GM12878 (cell line): Measurements from ENCODE around the gene SLC39A11. TPM values are rescaled to one million over a fixed set of nuclear protein-coding genes. Genes with fewer than 3 reads are reported as not detected.

Experiments
- ATAC-seq: fragments of 200-7000 bp; cut with Tn5 transposase; 3 replicates; pipeline ENCODE4 v1.9.1; 2020; ENCODE audit warnings: mild to moderate bottlenecking, moderate library complexity
- BruUV-seq: library from RNA; stranded (reverse); fragments of 400-500 nt; replicated peaks from 2 replicates; lab custom pipeline; 2021; lab: Mats Ljungman, UMichigan
- CTCF ChIA-PET: fragments of 300-600 bp; sonication (Branson Sonifier 250); formaldehyde crosslinking; extraction: SDS; loops from one replicate; lab custom pipeline; 2021; ENCODE audit warnings: inconsistent platforms; lab: Yijun Ruan, JAX
- POLR2A ChIA-PET: fragments of 350-600 bp; formaldehyde crosslinking; extraction: SDS; loops from one replicate; lab custom pipeline; 2021; ENCODE audit warnings: inconsistent platforms; lab: Charles Lee
- RAD21 ChIA-PET: fragments of 300-600 bp; sonication (Branson Sonifier 250); formaldehyde crosslinking; loops from one replicate; lab custom pipeline; 2023; ENCODE audit warnings: antibody characterized with exemption; ENCODE audit not compliant: unreplicated experiment; lab: Charles Lee
- SMC1A ChIA-PET: fragments of 300-600 bp; sonication (Branson Sonifier 250); formaldehyde crosslinking; loops from one replicate; lab custom pipeline; 2023; ENCODE audit not compliant: unreplicated experiment, uncharacterized antibody; lab: Charles Lee
- DNase-seq: peaks from one replicate; pipeline ENCODE4 v3.0.0-alpha.2; 2011; ENCODE audit warnings: low read depth, low spot score
- FAIRE-seq: peaks from 3 replicates; lab custom pipeline; 2011; peaks lifted over from hg19 to GRCh38; lab: Jason Lieb, UNC
- H2AFZ ChIP-seq: 2 replicates; pipeline ENCODE4 v1.6.0; 2011; ENCODE audit warnings: low read depth, low read length, control low read depth; ENCODE audit not compliant: control insufficient read depth
- H3K27ac ChIP-seq: 2 replicates; pipeline ENCODE4 v1.5.1; 2011; ENCODE audit warnings: control low read depth; ENCODE audit not compliant: control insufficient read depth, insufficient read depth
- H3K27me3 ChIP-seq, 2 experiments: replicated peaks in 1 of 2; 2 replicates each; pipeline versions ENCODE4 v1.6.0 to v1.6.1; 2011; ENCODE audit warnings: low read length in 1 of 2; ENCODE audit not compliant: control insufficient read depth in 2 of 2, insufficient read depth in 2 of 2
- H3K36me3 ChIP-seq, 2 experiments: 2 replicates each; pipeline ENCODE4 v1.5.1; 2011; ENCODE audit warnings: low read length in 1 of 2; ENCODE audit not compliant: control insufficient read depth in 2 of 2, insufficient read depth in 2 of 2
- H3K4me1 ChIP-seq: 2 replicates; pipeline ENCODE4 v1.6.1; 2011; ENCODE audit warnings: mild to moderate bottlenecking, low read length, moderate library complexity, mixed read lengths; ENCODE audit not compliant: control insufficient read depth, insufficient read depth
- H3K4me2 ChIP-seq: 2 replicates; pipeline ENCODE4 v1.6.0; 2011; ENCODE audit warnings: control low read depth; ENCODE audit not compliant: control insufficient read depth, insufficient read depth
- H3K4me3 ChIP-seq: fragments of 200-600 bp; sonication (generic); 2 replicates; pipeline ENCODE4 v1.5.1; 2016
- H3K79me2 ChIP-seq: 2 replicates; pipeline ENCODE4 v1.6.0; 2011; ENCODE audit warnings: low read length; ENCODE audit not compliant: control insufficient read depth, insufficient read depth
- H3K9ac ChIP-seq: 2 replicates; pipeline ENCODE4 v1.8.0; 2011; ENCODE audit warnings: low read length, control low read depth, mixed read lengths; ENCODE audit not compliant: control insufficient read depth, insufficient read depth
- H3K9me3 ChIP-seq: replicated peaks from 3 replicates; pipeline ENCODE4 v1.5.1; 2011; ENCODE audit warnings: mild to moderate bottlenecking, low read length; ENCODE audit not compliant: control insufficient read depth, insufficient read depth
- H4K20me1 ChIP-seq: 2 replicates; pipeline ENCODE4 v1.6.0; 2011; ENCODE audit not compliant: control insufficient read depth, insufficient read depth
- GATAD2B ChIP-seq: fragments of 450-650 bp; conservative IDR thresholded peaks from 2 replicates; pipeline ENCODE4 v1.6.1; 2017; ENCODE audit warnings: low read depth, mild to moderate bottlenecking, moderate library complexity
- SUPT20H ChIP-seq: IDR thresholded peaks from 2 replicates; pipeline ENCODE4 v1.6.1; 2011; ENCODE audit warnings: low read depth, mild to moderate bottlenecking, low read length, moderate library complexity, borderline replicate concordance; ENCODE audit not compliant: control insufficient read depth
- ZNF622 ChIP-seq: fragments of 450-650 bp; IDR thresholded peaks from 2 replicates; pipeline ENCODE4 v1.6.1; 2017; ENCODE audit warnings: mild to moderate bottlenecking, inconsistent platforms
- WGBS: methylation state at CpG from one replicate; pipeline ENCODE4 v1.1.6; 2016; ENCODE audit warnings: low lambda C conversion rate; ENCODE audit not compliant: insufficient replicate concordance, insufficient coverage; ENCODE audit errors: missing lambda C conversion rate; 5-methylcytosine and 5-hydroxymethylcytosine counted together
- in situ Hi-C: fragments of 300-500 bp; cut with MboI; formaldehyde crosslinking; loops from 9 replicates; pipeline ENCODE4 v1.14.3; 2018; ENCODE audit warnings: mixed read lengths
- intact Hi-C: fragments of 100-400 bp; cut with micrococcal nuclease; formaldehyde crosslinking; loops from one replicate; pipeline ENCODE4 v1.14.2; 2022; ENCODE audit not compliant: unreplicated experiment
- polyA plus RNA-seq, 11 experiments: library from polyadenylated mRNA; depleted of rRNA in 4 of 11; unstranded in 6 of 11; stranded (reverse) in 5 of 11; fragments of >200 nt; fragmentation: Nextera tagmentation in 4 of 11; fragmentation: Illumina TruSeq in 1 of 11; extraction: Ambion mirVana in 4 of 11; extraction: Trizol in 1 of 11; gene quantifications; 1 replicate in 1 of 11; 2 replicates in 10 of 11; pipeline versions ENCODE4 v1.2.1 to v1.2.3, GENCODE V29; 2011 to 2016; ENCODE audit warnings: inconsistent platforms in 2 of 11, missing spikeins in 2 of 11, low read depth in 1 of 11
- total RNA-seq, 4 experiments: library from RNA; depleted of rRNA in 3 of 4; stranded (reverse); fragments of >200 nt in 3 of 4; fragmentation: Illumina TruSeq in 1 of 4; extraction: Trizol in 1 of 4; gene quantifications; 2 replicates each; pipeline versions ENCODE4 v1.2.1 to v1.2.3, GENCODE V29; 2013 to 2021
- TF ChIP-seq, protein P1 (sequence below): fragments of 450-650 bp; IDR thresholded peaks from 2 replicates; pipeline ENCODE4 v1.6.1; 2018; ENCODE audit warnings: mild to moderate bottlenecking, low read depth, moderate library complexity; ENCODE audit not compliant: partially characterized antibody
- TF ChIP-seq, protein P2 (sequence below): IDR thresholded peaks from 2 replicates; pipeline ENCODE4 v1.6.1; 2011; ENCODE audit warnings: borderline replicate concordance, low read depth, mild to moderate bottlenecking, moderate library complexity, low read length; ENCODE audit not compliant: insufficient read depth, poor library complexity, severe bottlenecking

The SLC39A11 gene
- total and polyA plus RNA-seq, 10 of the 15 experiments (the other 5 are each of a cell fraction or from before 2014, with no cell fraction given): 8.6 to 23.8 (median 14.0) TPM

DNA sequence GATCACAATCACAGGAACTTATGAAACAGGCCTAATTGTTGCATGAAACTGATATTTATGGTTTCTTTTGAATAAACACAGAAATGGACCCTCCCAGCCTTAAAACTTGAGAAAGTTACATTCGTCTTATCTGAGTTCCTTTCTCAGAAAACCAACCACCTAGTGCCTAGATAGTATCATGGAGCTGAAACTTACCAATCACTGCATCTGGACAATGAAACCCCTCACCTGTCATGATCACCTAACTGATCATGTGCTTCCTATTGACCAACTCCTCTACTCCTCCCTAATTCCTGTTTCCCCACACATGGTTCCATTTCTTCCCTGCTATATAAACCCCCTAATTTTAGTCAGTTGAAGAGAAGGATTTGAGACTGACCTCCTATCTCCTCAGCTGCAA is 216.1 kb downstream of the SLC39A11 start:
- POLR2A ChIA-PET: no interaction called here

More for the DNA sequence above, 216.1 kb downstream of the SLC39A11 start:
- TF ChIP-seq, protein P1, sequence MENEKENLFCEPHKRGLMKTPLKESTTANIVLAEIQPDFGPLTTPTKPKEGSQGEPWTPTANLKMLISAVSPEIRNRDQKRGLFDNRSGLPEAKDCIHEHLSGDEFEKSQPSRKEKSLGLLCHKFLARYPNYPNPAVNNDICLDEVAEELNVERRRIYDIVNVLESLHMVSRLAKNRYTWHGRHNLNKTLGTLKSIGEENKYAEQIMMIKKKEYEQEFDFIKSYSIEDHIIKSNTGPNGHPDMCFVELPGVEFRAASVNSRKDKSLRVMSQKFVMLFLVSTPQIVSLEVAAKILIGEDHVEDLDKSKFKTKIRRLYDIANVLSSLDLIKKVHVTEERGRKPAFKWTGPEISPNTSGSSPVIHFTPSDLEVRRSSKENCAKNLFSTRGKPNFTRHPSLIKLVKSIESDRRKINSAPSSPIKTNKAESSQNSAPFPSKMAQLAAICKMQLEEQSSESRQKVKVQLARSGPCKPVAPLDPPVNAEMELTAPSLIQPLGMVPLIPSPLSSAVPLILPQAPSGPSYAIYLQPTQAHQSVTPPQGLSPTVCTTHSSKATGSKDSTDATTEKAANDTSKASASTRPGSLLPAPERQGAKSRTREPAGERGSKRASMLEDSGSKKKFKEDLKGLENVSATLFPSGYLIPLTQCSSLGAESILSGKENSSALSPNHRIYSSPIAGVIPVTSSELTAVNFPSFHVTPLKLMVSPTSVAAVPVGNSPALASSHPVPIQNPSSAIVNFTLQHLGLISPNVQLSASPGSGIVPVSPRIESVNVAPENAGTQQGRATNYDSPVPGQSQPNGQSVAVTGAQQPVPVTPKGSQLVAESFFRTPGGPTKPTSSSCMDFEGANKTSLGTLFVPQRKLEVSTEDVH: no peak
- no peak for TF ChIP-seq ZNF622
- TF ChIP-seq, protein P2, sequence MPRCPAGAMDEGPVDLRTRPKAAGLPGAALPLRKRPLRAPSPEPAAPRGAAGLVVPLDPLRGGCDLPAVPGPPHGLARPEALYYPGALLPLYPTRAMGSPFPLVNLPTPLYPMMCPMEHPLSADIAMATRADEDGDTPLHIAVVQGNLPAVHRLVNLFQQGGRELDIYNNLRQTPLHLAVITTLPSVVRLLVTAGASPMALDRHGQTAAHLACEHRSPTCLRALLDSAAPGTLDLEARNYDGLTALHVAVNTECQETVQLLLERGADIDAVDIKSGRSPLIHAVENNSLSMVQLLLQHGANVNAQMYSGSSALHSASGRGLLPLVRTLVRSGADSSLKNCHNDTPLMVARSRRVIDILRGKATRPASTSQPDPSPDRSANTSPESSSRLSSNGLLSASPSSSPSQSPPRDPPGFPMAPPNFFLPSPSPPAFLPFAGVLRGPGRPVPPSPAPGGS: no peak
- TF ChIP-seq GATAD2B: no peak
- no peak for TF ChIP-seq SUPT20H
- H3K4me3 ChIP-seq: no peak overlapping the region
- H3K9me3 ChIP-seq: peaks cover 14% of the 10 kb centered on the region
- in situ Hi-C loops: no loop called here
- H3K9ac ChIP-seq: no peak overlapping the region
- intact Hi-C loops: no loop called here
- H3K4me2 ChIP-seq: no peak overlapping the region
- H4K20me1 ChIP-seq: no peaks in the 10 kb centered on the region
- H3K27me3 ChIP-seq: no peaks in the 10 kb centered on the region
- ATAC-seq (no peak), FAIRE-seq (no peak), DNase-seq (no peak)
- WGBS: 100% methylated on average over 1 of the region's 1 CpG
- RAD21 ChIA-PET: no interaction called here
- CTCF ChIA-PET: no interaction called here
- H3K79me2 ChIP-seq: no peaks in the 10 kb centered on the region
- no peak overlapping the region for H3K27ac ChIP-seq
- H3K36me3 ChIP-seq: peaks cover 0 to 4% of the 10 kb centered on the region in 2 experiments; a peak in 2 of 4 replicates
- SMC1A ChIA-PET: no interaction called here
- H2AFZ ChIP-seq: no peak overlapping the region
- no peaks in the 10 kb centered on the region for H3K4me1 ChIP-seq
- BruUV-seq: no TSS peak
